Coronary artery (tissue), 2 donors: ENCODE results near the gene BLOC1S3.

Source experiments
- DNase-seq: peaks from one replicate; pipeline ENCODE4 v3.0.0-alpha.2; 2017; ENCODE audit warnings: low spot score
- H3K27ac ChIP-seq, 2 donors: fragments of 200-600 bp; sonication (generic); one replicate each; pipeline ENCODE4 v1.5.1; 2016 to 2019
- H3K4me3 ChIP-seq: fragments of 200-600 bp; sonication (generic); 2 replicates; pipeline ENCODE4 v1.5.1; 2016; ENCODE audit warnings: mild to moderate bottlenecking, moderate library complexity
- CTCF ChIP-seq: fragments of 200-600 bp; sonication (generic); IDR thresholded peaks from one replicate; pipeline ENCODE4 v1.5.1; 2019; ENCODE audit warnings: antibody characterized with exemption

The BLOC1S3 gene

DNA sequence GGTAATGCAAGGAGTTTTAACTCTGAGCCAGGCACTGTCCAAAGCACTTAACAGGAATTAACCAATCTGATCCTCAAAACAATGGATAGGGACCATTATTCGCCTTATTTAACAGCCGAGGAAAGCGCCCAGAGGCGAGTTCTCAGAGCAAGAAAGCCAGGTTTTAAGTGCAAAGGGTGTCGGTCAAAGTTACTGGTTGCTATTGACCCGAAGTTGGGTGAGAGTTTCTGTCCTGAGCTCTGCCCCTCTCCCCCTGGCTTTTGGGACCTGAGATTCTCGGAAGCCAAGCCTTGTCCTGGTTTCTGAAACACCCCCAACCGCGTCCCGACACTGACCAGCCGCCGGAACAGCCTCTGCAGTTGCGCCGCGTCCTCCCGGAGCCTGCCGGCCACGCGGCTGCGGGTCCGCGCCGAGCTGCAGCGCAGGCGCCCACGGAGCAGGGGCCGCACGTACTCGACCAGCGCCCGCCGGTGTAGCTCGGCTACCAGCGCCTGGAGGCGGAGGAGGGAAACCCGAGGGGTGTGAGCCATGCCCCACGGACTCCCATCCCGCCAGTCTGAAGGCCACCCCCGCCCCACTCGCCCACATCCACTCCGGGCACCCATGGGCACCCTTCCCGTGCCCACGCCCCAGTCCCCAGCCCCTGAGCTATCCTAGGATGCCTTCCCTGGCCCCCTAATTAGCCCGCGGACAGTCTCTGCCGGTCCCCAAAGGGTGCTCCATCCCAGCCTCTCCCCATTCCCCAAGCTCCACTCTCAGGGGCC lies 38.8 kb downstream of the BLOC1S3 start:
- no peak for TF ChIP-seq CTCF
- Histone ChIP-seq H3K4me3 (peak overlapping the region; percentile 30), H3K27ac (no peak overlapping the region)
- DNase-seq: no peak

DNA sequence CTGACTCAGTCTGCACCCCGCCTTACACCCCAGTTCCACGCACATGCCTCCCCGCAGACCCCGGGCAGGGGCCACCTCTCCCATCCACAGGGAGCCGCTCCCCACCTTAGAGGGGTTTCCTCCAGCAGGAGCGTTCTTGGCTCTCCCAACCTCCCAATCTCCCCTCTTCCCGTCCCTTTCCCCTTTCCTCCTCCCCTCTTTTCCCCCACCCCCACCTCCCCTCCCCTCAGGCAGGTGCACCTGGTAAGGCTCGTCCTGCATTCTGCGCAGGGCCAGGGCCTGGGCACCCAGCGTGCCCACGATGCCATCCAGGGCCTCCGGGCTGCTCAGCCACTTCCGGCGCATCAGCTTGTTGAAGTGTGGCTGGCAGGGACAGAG lies 39.4 kb downstream of the BLOC1S3 start:
- no peak for TF ChIP-seq CTCF
- Histone ChIP-seq H3K4me3 (no peak overlapping the region), H3K27ac (no peak overlapping the region)
- DNase-seq: no peak

GRCh38 chr19:45218426-45218825 lies 39.8 kb downstream of the BLOC1S3 start:
- no peak overlapping the region for H3K4me3 ChIP-seq
- H3K27ac ChIP-seq: no peak overlapping the region
- DNase-seq: no peak
- TF ChIP-seq CTCF: no peak

GRCh38 chr19:45218911-45219743 lies 40.5 kb downstream of the BLOC1S3 start:
- H3K4me3 ChIP-seq: no peak overlapping the region
- DNase-seq: no peak
- no peak for TF ChIP-seq CTCF
- no peak overlapping the region for H3K27ac ChIP-seq

DNA sequence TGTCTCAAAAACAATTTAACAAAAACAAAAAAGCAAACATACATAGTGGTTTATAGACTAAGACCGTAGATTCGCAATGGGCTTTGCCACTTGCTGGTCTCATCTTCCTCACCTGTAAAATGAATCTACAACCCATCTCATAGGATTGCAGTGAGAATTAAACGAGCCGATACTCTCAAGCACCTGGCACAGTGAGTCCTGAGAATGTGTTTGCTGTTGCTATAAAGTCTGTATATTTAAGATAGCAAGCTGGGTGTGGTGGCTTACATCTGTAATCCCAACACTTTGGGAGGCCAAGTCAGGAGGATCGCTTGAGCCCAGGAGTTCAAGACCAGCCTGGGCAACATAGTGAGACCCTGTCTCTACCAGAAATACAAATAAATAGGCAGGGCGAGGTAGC lies 44.1 kb downstream of the BLOC1S3 start:
- H3K4me3 ChIP-seq: no peak overlapping the region
- TF ChIP-seq CTCF: no peak

GRCh38 chr19:45223879-45224278 lies 45.3 kb downstream of the BLOC1S3 start:
- TF ChIP-seq CTCF: no peak
- H3K4me3 ChIP-seq: no peak overlapping the region
- no peak for DNase-seq
- no peak overlapping the region for H3K27ac ChIP-seq

More for the DNA sequence above, 44.1 kb downstream of the BLOC1S3 start:
- DNase-seq: no peak
- no peak overlapping the region for H3K27ac ChIP-seq
